HepG2 (cell line): Measurements from ENCODE around the gene ABHD1. TPM values are rescaled to one million over a fixed set of nuclear protein-coding genes. Genes with fewer than 3 reads are reported as not detected.
A peak's percentile ranks its signal among the peaks of the same experiment; 100 is the strongest.

Experiments used
- ATF2 ChIP-seq: sonication (generic); formaldehyde crosslinking; IDR thresholded peaks from 2 replicates; pipeline ENCODE4 v1.4.0; 2020; ENCODE audit warnings: missing genetic modification reagents
- GZF1 ChIP-seq: sonication (generic); formaldehyde crosslinking; IDR thresholded peaks from 2 replicates; pipeline ENCODE4 v1.5.1; 2020; ENCODE audit warnings: mild to moderate bottlenecking, missing genetic modification reagents
- KDM4B ChIP-seq: sonication (generic); formaldehyde crosslinking; IDR thresholded peaks from 2 replicates; pipeline ENCODE4 v1.4.0; 2020; ENCODE audit warnings: missing genetic modification reagents
- MIER3 ChIP-seq: IDR thresholded peaks from 2 replicates; pipeline ENCODE4 v1.6.1; 2016; ENCODE audit warnings: missing compliant biosample characterization, borderline replicate concordance
- PPARG ChIP-seq: conservative IDR thresholded peaks from 2 replicates; pipeline ENCODE4 v1.6.1; 2016; ENCODE audit warnings: missing biosample characterization, missing genetic modification reagents
- SP2 ChIP-seq: sonication (generic); formaldehyde crosslinking; IDR thresholded peaks from 2 replicates; pipeline ENCODE4 v1.5.1; 2020; ENCODE audit warnings: mild to moderate bottlenecking, missing genetic modification reagents
- ZBTB14 ChIP-seq: sonication (generic); formaldehyde crosslinking; IDR thresholded peaks from 2 replicates; pipeline ENCODE4 v1.4.0; 2020; ENCODE audit warnings: missing genetic modification reagents
- ZBTB34 ChIP-seq: sonication (generic); formaldehyde crosslinking; IDR thresholded peaks from 2 replicates; pipeline ENCODE4 v1.8.0; 2022; ENCODE audit warnings: mild to moderate bottlenecking, missing genetic modification reagents
- ZNF576 ChIP-seq: sonication (generic); formaldehyde crosslinking; IDR thresholded peaks from 2 replicates; pipeline ENCODE4 v1.4.0; 2020; ENCODE audit warnings: mild to moderate bottlenecking, missing genetic modification reagents
- ZNF644 ChIP-seq: IDR thresholded peaks from 2 replicates; pipeline ENCODE4 v1.6.1; 2016; ENCODE audit warnings: low read depth
- ZNF761 ChIP-seq: sonication (generic); formaldehyde crosslinking; conservative IDR thresholded peaks from 2 replicates; pipeline ENCODE4 v1.4.0; 2020; ENCODE audit warnings: mild to moderate bottlenecking, missing genetic modification reagents
- polyA plus RNA-seq, 8 experiments: library from polyadenylated mRNA; depleted of rRNA in 3 of 8; stranded (reverse) in 7 of 8; unstranded in 1 of 8; fragments of >200 nt; fragmentation: Illumina TruSeq in 4 of 8; extraction: Trizol in 4 of 8; gene quantifications; 2 replicates each; pipeline versions ENCODE4 v1.2.1 to v1.2.3, GENCODE V29; 2011 to 2016; ENCODE audit warnings: low read depth in 4 of 8, missing spikeins in 1 of 8, mixed read lengths in 1 of 8; ENCODE audit not compliant: insufficient read depth in 1 of 8
- total RNA-seq, 5 experiments: library from RNA; depleted of rRNA; stranded (reverse); fragments of >200 nt; fragmentation: Illumina TruSeq; extraction: Trizol; gene quantifications; 2 replicates each; pipeline ENCODE4 v1.2.3, GENCODE V29; 2016; ENCODE audit warnings: low read depth in 1 of 5
- TF ChIP-seq, protein P1 (sequence below): sonication (generic); formaldehyde crosslinking; IDR thresholded peaks from 2 replicates; pipeline ENCODE4 v1.4.0; 2020; ENCODE audit warnings: mild to moderate bottlenecking, missing genetic modification reagents
- TF ChIP-seq, protein P2 (sequence below): sonication (generic); formaldehyde crosslinking; IDR thresholded peaks from 2 replicates; pipeline ENCODE4 v1.4.0; 2020; ENCODE audit warnings: mild to moderate bottlenecking, missing genetic modification reagents
- TF ChIP-seq, protein P3 (sequence below): sonication (generic); formaldehyde crosslinking; IDR thresholded peaks from 2 replicates; pipeline ENCODE4 v1.4.0; 2020; ENCODE audit warnings: mild to moderate bottlenecking, missing genetic modification reagents

ABHD1 gene
- total and polyA plus RNA-seq, 2 of the 13 experiments (the other 11 are each of a cell fraction or from before 2014, with no cell fraction given) = 0.04 to 0.81 TPM

- TF ChIP-seq, protein P1, sequence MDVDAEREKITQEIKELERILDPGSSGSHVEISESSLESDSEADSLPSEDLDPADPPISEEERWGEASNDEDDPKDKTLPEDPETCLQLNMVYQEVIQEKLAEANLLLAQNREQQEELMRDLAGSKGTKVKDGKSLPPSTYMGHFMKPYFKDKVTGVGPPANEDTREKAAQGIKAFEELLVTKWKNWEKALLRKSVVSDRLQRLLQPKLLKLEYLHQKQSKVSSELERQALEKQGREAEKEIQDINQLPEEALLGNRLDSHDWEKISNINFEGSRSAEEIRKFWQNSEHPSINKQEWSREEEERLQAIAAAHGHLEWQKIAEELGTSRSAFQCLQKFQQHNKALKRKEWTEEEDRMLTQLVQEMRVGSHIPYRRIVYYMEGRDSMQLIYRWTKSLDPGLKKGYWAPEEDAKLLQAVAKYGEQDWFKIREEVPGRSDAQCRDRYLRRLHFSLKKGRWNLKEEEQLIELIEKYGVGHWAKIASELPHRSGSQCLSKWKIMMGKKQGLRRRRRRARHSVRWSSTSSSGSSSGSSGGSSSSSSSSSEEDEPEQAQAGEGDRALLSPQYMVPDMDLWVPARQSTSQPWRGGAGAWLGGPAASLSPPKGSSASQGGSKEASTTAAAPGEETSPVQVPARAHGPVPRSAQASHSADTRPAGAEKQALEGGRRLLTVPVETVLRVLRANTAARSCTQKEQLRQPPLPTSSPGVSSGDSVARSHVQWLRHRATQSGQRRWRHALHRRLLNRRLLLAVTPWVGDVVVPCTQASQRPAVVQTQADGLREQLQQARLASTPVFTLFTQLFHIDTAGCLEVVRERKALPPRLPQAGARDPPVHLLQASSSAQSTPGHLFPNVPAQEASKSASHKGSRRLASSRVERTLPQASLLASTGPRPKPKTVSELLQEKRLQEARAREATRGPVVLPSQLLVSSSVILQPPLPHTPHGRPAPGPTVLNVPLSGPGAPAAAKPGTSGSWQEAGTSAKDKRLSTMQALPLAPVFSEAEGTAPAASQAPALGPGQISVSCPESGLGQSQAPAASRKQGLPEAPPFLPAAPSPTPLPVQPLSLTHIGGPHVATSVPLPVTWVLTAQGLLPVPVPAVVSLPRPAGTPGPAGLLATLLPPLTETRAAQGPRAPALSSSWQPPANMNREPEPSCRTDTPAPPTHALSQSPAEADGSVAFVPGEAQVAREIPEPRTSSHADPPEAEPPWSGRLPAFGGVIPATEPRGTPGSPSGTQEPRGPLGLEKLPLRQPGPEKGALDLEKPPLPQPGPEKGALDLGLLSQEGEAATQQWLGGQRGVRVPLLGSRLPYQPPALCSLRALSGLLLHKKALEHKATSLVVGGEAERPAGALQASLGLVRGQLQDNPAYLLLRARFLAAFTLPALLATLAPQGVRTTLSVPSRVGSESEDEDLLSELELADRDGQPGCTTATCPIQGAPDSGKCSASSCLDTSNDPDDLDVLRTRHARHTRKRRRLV (CRISPR knock-in tag) = peak; percentile 59; the same call in 1 of the 2 replicates
- peak; percentile 98 for TF ChIP-seq KDM4B (CRISPR knock-in tag)
- peak; percentile 97 for TF ChIP-seq ATF2 (CRISPR knock-in tag)
- TF ChIP-seq ZBTB34 = peak; percentile 77
- TF ChIP-seq MIER3 (CRISPR knock-in tag) = peak; percentile 98
- no peak for TF ChIP-seq ZNF576
- TF ChIP-seq ZNF644 (CRISPR knock-in tag) = peak; percentile 88; the same call in 1 of the 2 replicates
- TF ChIP-seq ZBTB14 (CRISPR knock-in tag) = peak; percentile 42; the same call in 1 of the 2 replicates
- no peak for TF ChIP-seq ZNF761 (CRISPR knock-in tag)
- no peak for TF ChIP-seq GZF1 (CRISPR knock-in tag)
- TF ChIP-seq, protein P2, sequence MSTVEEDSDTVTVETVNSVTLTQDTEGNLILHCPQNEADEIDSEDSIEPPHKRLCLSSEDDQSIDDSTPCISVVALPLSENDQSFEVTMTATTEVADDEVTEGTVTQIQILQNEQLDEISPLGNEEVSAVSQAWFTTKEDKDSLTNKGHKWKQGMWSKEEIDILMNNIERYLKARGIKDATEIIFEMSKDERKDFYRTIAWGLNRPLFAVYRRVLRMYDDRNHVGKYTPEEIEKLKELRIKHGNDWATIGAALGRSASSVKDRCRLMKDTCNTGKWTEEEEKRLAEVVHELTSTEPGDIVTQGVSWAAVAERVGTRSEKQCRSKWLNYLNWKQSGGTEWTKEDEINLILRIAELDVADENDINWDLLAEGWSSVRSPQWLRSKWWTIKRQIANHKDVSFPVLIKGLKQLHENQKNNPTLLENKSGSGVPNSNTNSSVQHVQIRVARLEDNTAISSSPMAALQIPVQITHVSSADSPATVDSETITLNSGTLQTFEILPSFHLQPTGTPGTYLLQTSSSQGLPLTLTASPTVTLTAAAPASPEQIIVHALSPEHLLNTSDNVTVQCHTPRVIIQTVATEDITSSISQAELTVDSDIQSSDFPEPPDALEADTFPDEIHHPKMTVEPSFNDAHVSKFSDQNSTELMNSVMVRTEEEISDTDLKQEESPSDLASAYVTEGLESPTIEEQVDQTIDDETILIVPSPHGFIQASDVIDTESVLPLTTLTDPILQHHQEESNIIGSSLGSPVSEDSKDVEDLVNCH (CRISPR knock-in tag) = no peak
- TF ChIP-seq, protein P3, sequence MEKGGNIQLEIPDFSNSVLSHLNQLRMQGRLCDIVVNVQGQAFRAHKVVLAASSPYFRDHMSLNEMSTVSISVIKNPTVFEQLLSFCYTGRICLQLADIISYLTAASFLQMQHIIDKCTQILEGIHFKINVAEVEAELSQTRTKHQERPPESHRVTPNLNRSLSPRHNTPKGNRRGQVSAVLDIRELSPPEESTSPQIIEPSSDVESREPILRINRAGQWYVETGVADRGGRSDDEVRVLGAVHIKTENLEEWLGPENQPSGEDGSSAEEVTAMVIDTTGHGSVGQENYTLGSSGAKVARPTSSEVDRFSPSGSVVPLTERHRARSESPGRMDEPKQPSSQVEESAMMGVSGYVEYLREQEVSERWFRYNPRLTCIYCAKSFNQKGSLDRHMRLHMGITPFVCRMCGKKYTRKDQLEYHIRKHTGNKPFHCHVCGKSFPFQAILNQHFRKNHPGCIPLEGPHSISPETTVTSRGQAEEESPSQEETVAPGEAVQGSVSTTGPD (CRISPR knock-in tag) = no peak
- no peak for TF ChIP-seq SP2 (CRISPR knock-in tag)
- TF ChIP-seq PPARG (CRISPR knock-in tag) = peak; percentile 85
These were observed 27.6 kb upstream of the ABHD1 start (continued) for GRCh38 chr2:27095745-27096651.
